Epithelial cell of esophagus (primary cell): ENCODE results near the gene NUP62.
"Not testable (repeated sequence)": the region's sequence is repeated elsewhere in the genome, so short reads cannot be mapped to it uniquely, and the experiment has no call there.

Experiments
- DNase-seq: peaks from one replicate; pipeline ENCODE4 v3.0.0; 2010; ENCODE audit warnings: low read depth
- H3K4me3 ChIP-seq: 2 replicates; pipeline ENCODE4 v1.5.1; 2011; ENCODE audit warnings: mild to moderate bottlenecking, low read length, control low read depth
- TF ChIP-seq, protein P1 (sequence below): IDR thresholded peaks from 2 replicates; pipeline ENCODE4 v1.5.1; 2011; ENCODE audit warnings: low read depth, mild to moderate bottlenecking, low read length, control low read depth, inconsistent platforms; ENCODE audit not compliant: insufficient read depth; ENCODE audit errors: missing control alignments

NUP62 gene

GRCh38 chr19:49972841-49973240, 43.5 kb upstream of the NUP62 start:
- DNase-seq = no peak
- H3K4me3 ChIP-seq = no peak overlapping the region
- TF ChIP-seq, protein P1, sequence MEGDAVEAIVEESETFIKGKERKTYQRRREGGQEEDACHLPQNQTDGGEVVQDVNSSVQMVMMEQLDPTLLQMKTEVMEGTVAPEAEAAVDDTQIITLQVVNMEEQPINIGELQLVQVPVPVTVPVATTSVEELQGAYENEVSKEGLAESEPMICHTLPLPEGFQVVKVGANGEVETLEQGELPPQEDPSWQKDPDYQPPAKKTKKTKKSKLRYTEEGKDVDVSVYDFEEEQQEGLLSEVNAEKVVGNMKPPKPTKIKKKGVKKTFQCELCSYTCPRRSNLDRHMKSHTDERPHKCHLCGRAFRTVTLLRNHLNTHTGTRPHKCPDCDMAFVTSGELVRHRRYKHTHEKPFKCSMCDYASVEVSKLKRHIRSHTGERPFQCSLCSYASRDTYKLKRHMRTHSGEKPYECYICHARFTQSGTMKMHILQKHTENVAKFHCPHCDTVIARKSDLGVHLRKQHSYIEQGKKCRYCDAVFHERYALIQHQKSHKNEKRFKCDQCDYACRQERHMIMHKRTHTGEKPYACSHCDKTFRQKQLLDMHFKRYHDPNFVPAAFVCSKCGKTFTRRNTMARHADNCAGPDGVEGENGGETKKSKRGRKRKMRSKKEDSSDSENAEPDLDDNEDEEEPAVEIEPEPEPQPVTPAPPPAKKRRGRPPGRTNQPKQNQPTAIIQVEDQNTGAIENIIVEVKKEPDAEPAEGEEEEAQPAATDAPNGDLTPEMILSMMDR = no peak

DNA sequence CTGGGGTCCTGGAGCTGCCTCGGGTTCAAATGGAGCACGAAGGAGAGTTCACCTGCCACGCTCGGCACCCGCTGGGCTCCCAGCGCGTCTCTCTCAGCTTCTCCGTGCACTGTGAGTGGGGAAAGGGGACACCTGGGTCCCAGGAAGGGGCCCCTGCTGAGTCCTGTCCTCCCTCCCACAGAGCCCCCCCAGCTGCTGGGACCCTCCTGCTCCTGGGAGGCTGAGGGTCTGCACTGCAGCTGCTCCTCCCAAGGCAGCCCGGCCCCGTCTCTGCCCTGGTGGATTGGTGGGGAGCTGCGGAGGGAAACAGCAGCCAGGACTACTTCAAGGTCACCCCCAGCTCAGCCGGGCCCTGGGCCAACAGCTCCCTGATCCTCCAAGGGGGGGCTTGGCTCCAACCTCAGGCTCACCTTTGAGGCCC, 42.7 kb upstream of the NUP62 start:
- no peak for DNase-seq
- TF ChIP-seq, protein P1 = no peak
- no peak overlapping the region for H3K4me3 ChIP-seq

DNA sequence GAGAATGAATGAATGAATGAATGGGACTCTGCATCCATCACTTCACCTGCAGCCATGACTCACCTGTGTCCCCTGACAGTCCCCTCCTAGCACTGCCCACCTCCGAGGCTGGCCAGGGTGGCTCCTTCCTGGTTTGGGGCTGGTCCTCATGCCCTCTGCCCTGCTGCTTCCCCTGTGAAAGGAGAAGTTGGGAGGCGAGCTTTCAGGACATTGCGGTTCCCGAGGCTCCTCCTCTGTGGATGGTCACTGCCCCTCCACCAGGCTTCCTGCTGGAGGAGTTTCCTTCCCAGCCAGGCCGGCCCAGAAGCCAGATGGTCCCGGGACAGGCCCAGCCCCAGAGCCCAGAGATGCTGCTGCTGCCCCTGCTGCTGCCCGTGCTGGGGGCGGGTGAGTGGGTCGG, 40.1 kb upstream of the NUP62 start:
- not testable (repeated sequence) for H3K4me3 ChIP-seq, DNase-seq

DNA sequence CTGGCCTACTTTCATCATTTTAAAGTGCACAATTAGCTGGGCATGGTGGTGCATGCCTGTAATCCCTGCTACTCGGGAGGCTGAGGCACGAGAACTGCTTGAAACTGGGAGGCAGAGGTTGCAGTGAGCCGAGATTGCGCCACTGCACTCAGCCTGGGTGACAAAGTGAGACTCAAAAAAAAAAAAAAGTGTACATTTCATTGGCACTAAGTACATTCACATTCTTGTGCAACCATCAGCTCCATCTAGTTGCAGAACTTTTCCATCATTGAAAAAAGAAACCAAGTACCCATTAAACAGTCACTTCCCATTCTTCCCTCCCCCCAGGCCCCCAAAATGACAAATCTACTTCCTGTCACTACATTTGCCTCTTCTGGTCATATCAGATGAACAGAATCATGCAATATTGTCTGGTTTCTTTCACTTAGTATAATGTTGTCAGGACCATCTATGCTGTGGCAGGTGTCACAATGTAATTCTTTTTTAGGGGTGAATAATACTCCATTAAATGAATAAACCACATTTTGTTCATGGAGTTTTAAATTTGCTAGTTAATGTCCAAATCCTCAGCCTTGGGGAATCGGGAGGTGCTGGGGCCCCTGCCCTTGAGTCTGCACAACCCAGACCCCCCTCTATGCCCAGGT, 39.1 kb upstream of the NUP62 start:
- DNase-seq = no peak
- TF ChIP-seq, protein P1 = no peak
- H3K4me3 ChIP-seq = no peak overlapping the region

- not testable (repeated sequence) for H3K4me3 ChIP-seq, DNase-seq
Observed at GRCh38 chr19:49960980-49961379, 31.7 kb upstream of the NUP62 start, which contains the start of gene SIGLEC11. TSS of gene SIGLEC11 (minus strand) at chr19:49961172. CDS start at chr19:49961081, 91 bp downstream.

GRCh38 chr19:49959892-49960291, 30.6 kb upstream of the NUP62 start:
- not testable (repeated sequence) for DNase-seq, H3K4me3 ChIP-seq

- DNase-seq, H3K4me3 ChIP-seq: not testable (repeated sequence)
Observed at GRCh38 chr19:49958596-49958995, 29.3 kb upstream of the NUP62 start.

DNA sequence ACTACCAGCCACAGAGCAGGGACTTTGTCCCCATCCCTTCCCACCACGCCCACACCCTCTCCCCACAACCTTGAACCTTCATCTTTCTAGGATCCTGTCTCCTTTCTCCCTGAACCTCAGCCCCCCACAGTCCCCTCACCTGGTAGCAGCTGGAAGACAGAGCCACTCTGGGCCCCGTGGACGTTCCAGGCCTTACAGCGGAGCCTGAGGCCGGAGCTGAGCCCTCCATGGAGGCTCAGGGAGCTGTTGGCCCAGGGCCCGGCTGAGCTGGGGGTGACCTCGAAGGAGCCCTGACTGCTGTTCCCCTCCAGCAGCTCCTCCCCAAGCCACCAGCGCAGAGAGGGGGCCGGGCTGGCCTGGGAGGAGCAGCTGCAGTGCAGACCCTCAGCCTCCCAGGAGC, 28.8 kb upstream of the NUP62 start:
- H3K4me3 ChIP-seq, DNase-seq: not testable (repeated sequence)

DNA sequence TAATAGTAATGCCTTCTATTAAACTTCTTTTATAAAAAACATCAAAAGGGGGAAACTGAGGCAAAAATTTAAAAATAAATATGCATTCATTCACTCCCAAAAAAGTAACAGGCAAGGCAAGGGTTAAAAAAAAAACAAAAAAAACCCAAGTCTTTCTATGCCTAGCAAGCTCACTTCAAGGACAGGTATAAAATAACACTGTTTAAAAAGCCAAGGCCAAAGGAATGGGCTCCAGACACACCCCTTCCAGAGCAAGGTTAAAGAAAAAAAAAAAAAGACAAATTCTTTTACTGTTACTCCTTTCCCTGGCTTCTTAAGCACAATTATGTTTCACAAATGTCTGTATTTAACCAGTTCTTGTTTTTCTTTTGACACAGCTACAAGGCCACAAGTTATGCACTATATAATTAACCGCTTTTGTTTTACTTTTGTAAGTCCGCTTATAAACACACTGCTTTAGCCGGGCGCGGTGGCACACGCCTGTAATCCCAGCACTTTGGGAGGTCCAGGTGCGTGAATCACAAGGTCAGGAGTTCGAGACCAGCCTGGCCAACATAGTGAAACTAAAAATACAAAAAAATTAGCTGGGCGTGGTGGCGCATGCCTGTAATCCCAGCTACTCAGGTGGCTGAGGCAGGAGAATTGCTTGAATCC, 28.1 kb upstream of the NUP62 start:
- DNase-seq = no peak
- TF ChIP-seq, protein P1 = no peak
- no peak overlapping the region for H3K4me3 ChIP-seq

DNA sequence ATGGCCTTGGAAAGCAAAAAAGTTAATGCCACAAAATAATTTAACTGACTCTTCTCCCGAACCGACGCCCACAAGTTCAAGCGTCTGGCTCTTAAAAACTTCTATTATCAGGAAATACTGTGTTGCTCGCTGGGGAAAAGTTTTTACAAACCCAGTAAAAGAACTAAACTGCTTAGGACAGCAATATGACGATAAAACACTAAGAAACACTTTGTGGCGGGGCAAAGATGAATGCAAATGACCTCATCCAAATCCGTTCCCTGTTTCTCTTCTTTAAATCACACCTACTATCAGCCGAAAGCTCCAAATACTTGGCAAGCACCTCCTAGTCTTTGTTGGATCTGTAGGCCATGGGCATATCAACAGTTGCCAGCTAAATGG, 26.8 kb upstream of the NUP62 start:
- DNase-seq = no peak
- TF ChIP-seq, protein P1 = no peak
- no peak overlapping the region for H3K4me3 ChIP-seq
